HT-29 (cell line): Measurements from ENCODE around the gene NPIPA1. TPM values are rescaled to one million over a fixed set of nuclear protein-coding genes. Genes with fewer than 3 reads are reported as not detected.
"Not testable (repeated sequence)": the region's sequence is repeated elsewhere in the genome, so short reads cannot be mapped to it uniquely, and the experiment has no call there.

ENCODE experiments used
- DNase-seq: peaks from one replicate; pipeline ENCODE4 v3.0.0-alpha.2; 2015; ENCODE audit warnings: low spot score
- total RNA-seq: library from RNA; depleted of rRNA; stranded (reverse); fragments of >200 nt; shearing (Covaris generic); gene quantifications from 2 replicates; pipeline ENCODE4 v1.2.3, GENCODE V29; 2014

NPIPA1 gene
- total RNA-seq, 1 experiment from 2014 or later = 30.3 TPM

DNA sequence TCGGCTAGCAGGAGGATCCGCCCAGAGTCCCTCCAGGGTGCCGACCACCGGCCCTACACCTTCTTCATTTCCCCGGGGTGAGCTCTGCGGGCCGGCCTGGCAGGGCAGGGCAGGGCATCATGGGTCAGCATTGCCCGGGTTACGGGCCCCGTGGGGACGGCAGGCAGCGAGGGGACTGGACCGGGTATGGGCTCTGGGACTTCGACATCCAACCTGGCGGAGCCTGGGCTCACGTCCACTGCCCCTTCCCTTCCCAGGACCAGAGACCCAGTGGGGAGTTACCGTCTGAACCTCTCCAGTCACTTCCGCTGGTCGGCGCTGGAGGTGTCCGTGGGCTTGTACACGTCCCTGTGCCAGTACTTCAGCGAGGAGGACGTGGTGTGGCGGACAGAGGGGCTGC lies 7.0 kb upstream of the NPIPA1 start:
- DNase-seq = not testable (repeated sequence)

- not testable (repeated sequence) for DNase-seq
Observed at GRCh38 chr16:14930971-14931370, 6.3 kb upstream of the NPIPA1 start.

- not testable (repeated sequence) for DNase-seq
Observed at GRCh38 chr16:14932581-14933375, 4.5 kb upstream of the NPIPA1 start.

- DNase-seq = not testable (repeated sequence)
Observed at GRCh38 chr16:14937994-14938393, 751 bp downstream of the NPIPA1 start.

DNA sequence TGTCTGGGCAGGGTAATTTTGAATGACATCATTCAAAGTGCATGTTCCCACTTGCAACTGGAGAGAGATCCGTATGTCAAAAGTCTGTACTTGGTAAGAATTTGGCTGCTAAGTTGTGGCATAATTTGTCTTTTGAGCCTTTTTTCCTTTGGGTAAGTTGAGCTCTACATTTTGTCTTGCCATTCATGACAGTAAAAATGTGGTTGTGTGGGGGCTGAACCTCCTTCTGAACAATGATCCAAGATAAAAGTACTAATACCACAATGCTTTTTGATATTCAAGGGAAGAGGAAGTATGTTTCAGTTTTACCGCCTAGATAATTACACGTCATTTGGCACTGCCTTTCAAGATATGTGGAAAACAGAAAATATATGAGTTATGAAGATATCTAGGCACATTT lies 5.4 kb downstream of the NPIPA1 start:
- not testable (repeated sequence) for DNase-seq

- DNase-seq = no peak
Observed at GRCh38 chr16:14955546-14956231, 18.4 kb downstream of the NPIPA1 start.

DNA sequence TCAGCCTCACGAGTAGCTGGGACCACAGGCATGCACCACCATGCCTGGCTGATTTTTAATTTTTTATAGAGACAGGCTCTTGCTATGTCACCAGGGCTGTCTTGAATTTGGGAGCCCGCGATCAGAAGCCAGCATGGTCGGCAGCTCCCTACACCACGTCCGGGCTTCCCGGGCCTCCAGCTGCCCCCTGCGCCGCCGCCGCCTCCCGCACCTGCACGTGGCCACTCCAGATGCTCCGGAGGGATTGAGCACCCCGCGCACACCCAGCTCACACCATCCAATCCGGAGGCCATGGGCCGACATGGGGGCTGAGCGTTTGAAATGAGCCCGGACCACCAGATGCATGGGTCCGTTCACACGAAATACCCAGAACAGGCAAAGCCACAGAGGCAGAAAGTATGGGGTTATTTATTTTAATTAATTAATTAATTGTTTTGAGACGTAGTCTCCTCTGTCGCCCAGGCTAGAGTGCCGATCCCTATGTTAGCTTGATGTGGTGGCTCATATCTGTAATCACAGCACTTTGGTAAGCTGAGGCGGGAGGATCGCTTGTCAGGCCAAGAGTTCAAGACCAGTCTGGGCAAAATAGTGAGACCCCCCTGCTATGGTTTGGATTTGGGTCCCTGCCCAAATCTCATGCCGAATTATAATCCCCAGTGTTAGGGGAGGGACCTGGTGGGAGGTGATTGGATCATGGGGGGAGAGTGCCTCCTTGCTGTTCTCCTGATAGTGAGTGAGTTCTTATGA lies 20.5 kb downstream of the NPIPA1 start:
- DNase-seq = no peak

DNA sequence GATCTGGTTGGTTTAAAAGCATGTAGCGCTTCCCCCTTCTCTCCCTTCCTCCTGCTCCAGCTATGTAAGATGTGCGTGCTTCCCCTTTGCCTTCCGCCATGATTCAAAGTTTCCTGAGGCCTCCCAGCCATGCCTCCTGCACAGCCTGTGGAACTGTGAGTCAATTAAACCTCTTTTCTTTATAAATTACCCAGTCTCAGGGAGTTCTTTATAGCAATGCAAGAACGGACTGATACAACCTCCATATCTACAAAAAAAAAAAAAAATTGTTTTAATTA lies 21.0 kb downstream of the NPIPA1 start:
- no peak for DNase-seq

DNA sequence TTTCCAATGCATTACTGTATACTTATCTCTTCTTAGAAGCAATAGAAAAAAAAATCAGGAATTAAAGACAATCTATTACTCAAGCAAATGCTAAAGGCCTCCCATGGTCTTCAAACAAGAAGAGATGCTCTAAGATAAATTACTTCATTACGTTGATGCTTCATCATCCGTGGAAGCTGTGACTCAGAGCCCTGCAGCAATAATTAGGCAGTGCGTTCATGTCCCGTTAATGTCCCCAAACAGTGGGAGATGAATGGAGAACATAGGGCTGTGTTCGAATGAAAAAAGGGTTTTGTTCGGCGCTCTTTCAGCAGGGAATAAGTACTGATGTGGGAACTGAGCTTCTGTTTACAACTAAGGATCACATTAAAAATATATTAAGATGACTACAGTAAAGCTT lies 21.7 kb downstream of the NPIPA1 start:
- DNase-seq = no peak

DNA sequence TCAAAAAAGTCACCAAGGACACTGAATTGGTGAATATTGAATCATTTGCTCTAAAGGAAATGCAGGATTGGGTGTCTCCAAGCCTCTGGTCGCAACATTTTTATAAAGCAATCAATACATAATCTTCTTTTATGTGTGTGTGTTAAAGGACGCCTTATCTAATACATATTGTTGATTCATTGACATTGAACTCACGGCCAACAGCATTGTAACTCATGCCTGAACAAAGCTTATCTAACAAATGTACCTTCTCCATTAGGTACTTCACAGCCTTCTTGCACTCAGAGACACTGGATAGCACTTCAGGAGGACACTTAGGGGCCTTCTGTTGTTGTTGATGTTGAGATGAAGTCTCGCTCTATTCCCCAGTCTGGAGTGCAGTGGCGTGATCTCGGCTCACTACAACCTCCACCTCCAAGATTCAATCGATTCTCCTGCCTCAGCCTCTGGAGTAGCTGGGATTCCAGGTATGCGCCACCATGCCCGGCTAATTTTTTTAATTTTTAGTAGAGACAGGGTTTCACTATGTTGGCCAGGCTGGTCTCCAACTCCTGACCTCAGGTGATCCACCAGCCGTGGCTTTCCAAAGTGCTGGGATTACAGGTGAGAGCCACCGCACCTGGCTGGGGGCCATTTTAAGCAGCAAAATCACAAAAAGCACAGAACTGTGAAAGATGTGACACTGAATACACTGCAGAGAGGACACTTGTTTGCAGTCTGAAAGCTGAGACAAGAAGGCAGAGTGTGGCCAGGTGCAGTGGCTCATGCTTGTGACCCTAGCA lies 24.4 kb downstream of the NPIPA1 start:
- no peak for DNase-seq

DNA sequence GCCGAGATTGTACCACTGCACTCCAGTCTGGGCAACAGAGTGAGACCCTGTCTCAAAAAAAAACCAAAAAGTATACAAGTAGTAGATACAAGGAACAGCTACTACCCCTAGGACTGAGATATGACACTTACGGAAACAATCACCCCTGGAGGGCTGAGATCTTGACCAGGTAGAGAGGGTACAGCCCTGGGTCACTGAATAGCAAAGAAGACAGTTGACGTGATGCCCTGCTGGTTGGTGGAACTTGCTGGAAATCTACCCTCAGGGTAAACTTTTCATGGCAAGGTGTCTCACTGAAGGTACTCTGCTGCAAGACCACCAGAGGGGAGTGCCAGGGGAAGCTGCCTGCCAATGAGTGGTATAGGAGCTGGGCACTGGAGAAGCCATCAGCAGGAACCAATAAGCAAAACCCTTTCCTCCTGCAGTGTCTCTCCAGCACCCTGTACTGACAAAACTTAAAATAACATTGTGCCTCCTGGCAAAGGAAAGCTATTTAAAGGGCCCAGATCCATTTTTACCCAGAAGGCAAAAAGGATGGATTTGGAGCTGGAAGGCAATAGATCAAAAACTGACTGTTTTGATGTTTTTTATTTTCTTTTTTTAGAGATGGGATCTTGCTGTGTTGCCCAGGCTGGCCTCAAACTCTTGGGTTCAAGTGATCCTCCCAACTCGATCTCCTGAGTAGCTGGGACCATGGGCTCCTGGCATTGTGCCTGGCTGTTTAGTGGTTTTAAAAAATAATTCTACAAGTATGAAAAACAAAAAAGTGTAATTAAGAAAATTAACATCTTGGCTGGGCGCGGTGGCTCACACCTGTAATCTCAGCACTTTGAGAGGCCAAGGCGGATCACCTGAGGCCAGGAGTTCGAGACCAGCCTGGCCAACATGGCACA lies 26.3 kb downstream of the NPIPA1 start:
- DNase-seq = no peak

- DNase-seq = no peak
Observed at GRCh38 chr16:14965328-14965727, 28.1 kb downstream of the NPIPA1 start.

DNA sequence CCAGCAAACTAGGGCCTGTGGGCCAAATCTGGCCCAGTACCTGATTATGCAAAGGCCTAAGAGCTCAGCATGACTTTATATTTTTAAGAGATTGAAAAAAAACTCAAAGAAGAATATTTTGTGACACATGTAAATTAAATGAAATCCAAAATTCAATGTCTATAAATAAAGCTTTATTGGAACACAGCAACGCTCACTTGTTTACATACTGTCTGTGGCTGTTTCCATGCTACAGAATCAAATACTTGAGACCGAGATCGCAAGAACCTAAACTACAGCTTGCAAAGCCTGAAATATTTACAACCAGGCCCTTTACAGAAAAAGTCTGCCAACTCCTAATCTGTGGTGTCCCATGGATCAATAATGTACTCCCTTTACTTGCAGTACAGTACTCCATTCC lies 32.6 kb downstream of the NPIPA1 start:
- DNase-seq = not testable (repeated sequence)

- DNase-seq = not testable (repeated sequence)
Observed at GRCh38 chr16:14971621-14972228, 34.5 kb downstream of the NPIPA1 start.

DNA sequence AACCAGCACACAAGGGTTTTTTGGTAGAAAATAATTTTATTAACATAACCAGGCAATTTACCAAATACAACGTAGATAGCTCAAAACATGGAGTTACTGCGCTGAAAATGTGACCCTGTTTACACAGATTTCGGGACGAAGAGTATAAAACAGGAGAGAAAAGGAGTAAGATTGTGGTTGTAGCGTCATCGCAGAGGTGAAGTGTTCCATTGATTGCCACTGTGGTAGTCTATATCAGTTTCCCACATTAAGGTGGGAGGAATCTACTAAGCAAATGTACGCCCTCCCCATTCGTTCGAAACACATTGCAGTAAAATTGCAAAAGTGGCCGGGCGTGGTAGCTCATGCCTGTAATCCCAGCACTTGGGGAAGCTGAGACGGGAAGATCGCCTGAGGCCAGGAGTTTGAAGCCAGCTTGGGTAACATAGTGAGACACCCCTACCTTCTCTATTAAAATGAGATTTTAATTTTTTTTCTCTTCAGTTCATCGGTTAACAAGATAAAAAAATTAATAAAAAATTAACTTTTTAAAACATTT lies 36.6 kb downstream of the NPIPA1 start:
- DNase-seq = not testable (repeated sequence)

DNA sequence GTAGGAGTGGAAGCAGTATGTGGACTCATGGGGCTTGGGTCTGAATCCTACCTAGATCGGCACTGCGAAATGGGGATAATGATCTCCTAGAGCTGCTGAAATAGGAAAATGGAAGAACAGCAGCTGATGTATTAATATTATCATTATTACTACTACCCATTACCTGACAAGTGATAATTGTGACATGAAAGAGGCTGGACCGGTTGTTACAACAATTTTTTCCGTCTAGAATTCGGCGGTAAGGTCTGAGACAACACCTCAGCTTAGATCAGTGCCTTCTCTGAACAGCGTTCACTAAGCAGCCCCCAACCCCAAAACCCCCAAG lies 37.0 kb downstream of the NPIPA1 start:
- DNase-seq = peak; percentile 90

- peak; percentile 99 for DNase-seq
Observed at GRCh38 chr16:14974656-14975417, 37.6 kb downstream of the NPIPA1 start, which contains the start of gene PDXDC1. TSS of gene PDXDC1 (plus strand) at chr16:14975026. CDS start at chr16:14975200, 174 bp downstream.

GRCh38 chr16:14975418-14976194 lies 38.4 kb downstream of the NPIPA1 start:
- DNase-seq = peak; percentile 57
